H1 (cell line): ENCODE results near the gene PSMB3. TPM values are rescaled to one million over a fixed set of nuclear protein-coding genes. Genes with fewer than 3 reads are reported as not detected.
A peak's percentile ranks its signal among the peaks of the same experiment; 100 is the strongest.

ENCODE experiments used
- CTCF ChIA-PET: fragments of 300-600 bp; sonication (Branson Sonifier 250); formaldehyde crosslinking; loops from one replicate; lab custom pipeline; 2021; ENCODE audit not compliant: partially characterized antibody; lab: Charles Lee
- POLR2A ChIA-PET: fragments of 300-600 bp; sonication (Branson Sonifier 250); formaldehyde crosslinking; loops from one replicate; lab custom pipeline; 2021; ENCODE audit warnings: inconsistent platforms; ENCODE audit not compliant: partially characterized antibody; lab: Charles Lee
- DNase-seq, 2 experiments: peaks; one replicate each; pipeline versions ENCODE4 v3.0.0 to v3.0.0-alpha.2; 2010 to 2022; ENCODE audit warnings: low spot score in 2 of 2, low read depth in 1 of 2, mixed read lengths in 1 of 2
- FAIRE-seq: peaks from 2 replicates; lab custom pipeline; 2011; peaks lifted over from hg19 to GRCh38; lab: Jason Lieb, UNC
- H2AFZ ChIP-seq: 2 replicates; pipeline ENCODE4 v1.8.1; 2012; ENCODE audit warnings: low read length, inconsistent platforms
- H2AK5ac ChIP-seq: 2 replicates; pipeline ENCODE4 v1.6.1; 2013; ENCODE audit warnings: low read depth, low read length
- H2BK120ac ChIP-seq: replicated peaks from 2 replicates; pipeline ENCODE3; 2013; ENCODE audit warnings: low read depth, low read length, inconsistent platforms
- H2BK12ac ChIP-seq: 2 replicates; pipeline ENCODE4 v1.6.1; 2013; ENCODE audit warnings: low read depth, low read length
- H2BK15ac ChIP-seq: 2 replicates; pipeline ENCODE4 v1.6.1; 2013; ENCODE audit warnings: low read length
- H2BK20ac ChIP-seq: 2 replicates; pipeline ENCODE4 v1.6.1; 2013; ENCODE audit warnings: low read length
- H2BK5ac ChIP-seq: 2 replicates; pipeline ENCODE4 v1.6.1; 2013; ENCODE audit warnings: low read depth, low read length
- H3K14ac ChIP-seq: 2 replicates; pipeline ENCODE4 v1.6.1; 2013; ENCODE audit warnings: inconsistent platforms; ENCODE audit not compliant: insufficient read length
- H3K18ac ChIP-seq: 2 replicates; pipeline ENCODE4 v1.6.1; 2013; ENCODE audit warnings: low read length; ENCODE audit errors: extremely low read depth
- H3K23ac ChIP-seq: 2 replicates; pipeline ENCODE4 v1.6.1; 2013; ENCODE audit warnings: inconsistent platforms; ENCODE audit not compliant: insufficient read length
- H3K23me2 ChIP-seq: 2 replicates; pipeline ENCODE4 v1.6.1; 2013; ENCODE audit warnings: low read depth, low read length
- H3K27ac ChIP-seq: 2 replicates; pipeline ENCODE4 v1.6.1; 2011; ENCODE audit warnings: low read depth, low read length, inconsistent platforms
- H3K27me3 ChIP-seq, 4 experiments: replicated peaks in 1 of 4; 1 replicate in 1 of 4; 2 replicates in 3 of 4; pipeline versions ENCODE4 v1.6.1 to v1.8.1; 2011 to 2013; ENCODE audit warnings: low read length in 3 of 4, mild to moderate bottlenecking in 3 of 4, inconsistent platforms in 2 of 4, mixed read lengths in 2 of 4, moderate library complexity in 1 of 4; ENCODE audit not compliant: control insufficient read depth in 3 of 4, insufficient read depth in 3 of 4; ENCODE audit errors: extremely low read depth in 1 of 4
- H3K36me3 ChIP-seq, 4 experiments: 2 replicates each; pipeline versions ENCODE4 v1.6.1 to v1.8.1; 2011 to 2013; ENCODE audit warnings: mild to moderate bottlenecking in 4 of 4, low read length in 3 of 4, moderate library complexity in 2 of 4, control low read depth in 1 of 4, inconsistent platforms in 1 of 4; ENCODE audit not compliant: insufficient read depth in 4 of 4, control insufficient read depth in 2 of 4
- H3K4ac ChIP-seq: replicated peaks from 2 replicates; pipeline ENCODE3; 2013; ENCODE audit warnings: low read length, low read depth, mixed read lengths, inconsistent platforms; ENCODE audit not compliant: insufficient read length
- H3K4me1 ChIP-seq, 4 experiments: replicated peaks in 1 of 4; 1 replicate in 1 of 4; 2 replicates in 3 of 4; pipeline versions ENCODE4 v1.6.1 to v1.8.1; 2011 to 2013; ENCODE audit warnings: low read length in 3 of 4, inconsistent platforms in 2 of 4, mixed read lengths in 1 of 4; ENCODE audit not compliant: insufficient read depth in 4 of 4, control insufficient read depth in 3 of 4
- H3K4me2 ChIP-seq, 2 experiments: 2 replicates each; pipeline versions ENCODE4 v1.6.1 to v1.8.1; 2011 to 2013; ENCODE audit warnings: low read depth in 2 of 2, low read length in 2 of 2, control low read depth in 1 of 2, inconsistent platforms in 1 of 2, mild to moderate bottlenecking in 1 of 2; ENCODE audit not compliant: insufficient read depth in 1 of 2
- H3K4me3 ChIP-seq, 4 experiments: fragments of 200-600, 300-600 bp in 1 of 4; sonication (generic), shearing (Covaris generic), sonication (Bioruptor Twin) in 1 of 4; 2 replicates each; pipeline versions ENCODE4 v1.5.1 to v1.8.1; 2011 to 2016; ENCODE audit warnings: low read length in 4 of 4, low read depth in 3 of 4, control low read depth in 2 of 4, inconsistent platforms in 2 of 4, mild to moderate bottlenecking in 2 of 4, mixed read lengths in 1 of 4, moderate library complexity in 1 of 4; ENCODE audit not compliant: insufficient read depth in 2 of 4; ENCODE audit errors: extremely low read depth in 1 of 4
- H3K56ac ChIP-seq: replicated peaks from 2 replicates; pipeline ENCODE3; 2013; ENCODE audit warnings: low read depth, mild to moderate bottlenecking, mixed read lengths, low read length, inconsistent platforms; ENCODE audit not compliant: insufficient read length
- H3K79me1 ChIP-seq: 2 replicates; pipeline ENCODE4 v1.6.1; 2013; ENCODE audit warnings: low read depth, low read length, control low read depth
- H3K79me2 ChIP-seq, 2 experiments: 2 replicates each; pipeline versions ENCODE4 v1.6.1 to v1.8.1; 2012 to 2013; ENCODE audit warnings: low read length in 2 of 2, mild to moderate bottlenecking in 2 of 2, inconsistent platforms in 1 of 2; ENCODE audit not compliant: insufficient read depth in 2 of 2, control insufficient read depth in 1 of 2
- H3K9ac ChIP-seq, 4 experiments: replicated peaks in 1 of 4; 1 replicate in 1 of 4; 2 replicates in 3 of 4; pipeline versions ENCODE4 v1.6.1 to v1.8.1; 2011 to 2013; ENCODE audit warnings: low read depth in 3 of 4, low read length in 3 of 4, control low read depth in 2 of 4, mild to moderate bottlenecking in 2 of 4, moderate library complexity in 2 of 4, inconsistent platforms in 1 of 4; ENCODE audit errors: extremely low read depth in 1 of 4
- H3K9me3 ChIP-seq, 2 experiments: 2 replicates each; pipeline versions ENCODE4 v1.6.1 to v1.8.1; 2012 to 2013; ENCODE audit warnings: mild to moderate bottlenecking in 2 of 2, moderate library complexity in 2 of 2, control low read depth in 1 of 2, inconsistent platforms in 1 of 2, low read depth in 1 of 2, low read length in 1 of 2, mixed read lengths in 1 of 2; ENCODE audit not compliant: insufficient read depth in 2 of 2
- H4K20me1 ChIP-seq, 2 experiments: replicated peaks in 1 of 2; 2 replicates each; pipeline versions ENCODE3 to v1.8.1; 2011 to 2013; ENCODE audit warnings: inconsistent platforms in 2 of 2, low read length in 2 of 2, mild to moderate bottlenecking in 1 of 2; ENCODE audit not compliant: insufficient read depth in 2 of 2, control insufficient read depth in 1 of 2
- H4K5ac ChIP-seq: 2 replicates; pipeline ENCODE4 v1.6.1; 2013; ENCODE audit warnings: low read length, low read depth, mixed read lengths, inconsistent platforms; ENCODE audit not compliant: insufficient read length
- H4K8ac ChIP-seq: 2 replicates; pipeline ENCODE4 v1.8.0; 2013; ENCODE audit warnings: mild to moderate bottlenecking, moderate library complexity, low read length, inconsistent platforms; ENCODE audit not compliant: insufficient read depth; ENCODE audit errors: extremely low read depth
- H4K91ac ChIP-seq: replicated peaks from 2 replicates; pipeline ENCODE3; 2013; ENCODE audit warnings: low read length, mixed read lengths, inconsistent platforms; ENCODE audit not compliant: insufficient read length
- RAD21 ChIP-seq, 2 experiments: IDR thresholded peaks in 1 of 2; conservative IDR thresholded peaks in 1 of 2; 2 replicates each; pipeline ENCODE4 v1.6.1; 2011; ENCODE audit warnings: low read depth in 2 of 2, low read length in 2 of 2, improper control_type of control experiment in 1 of 2, inconsistent platforms in 1 of 2, mild to moderate bottlenecking in 1 of 2, moderate library complexity in 1 of 2
- SUZ12 ChIP-seq: fragments of 200-600 bp; sonication (generic); IDR thresholded peaks from 2 replicates; pipeline ENCODE4 v1.6.1; 2012; ENCODE audit warnings: mild to moderate bottlenecking, inconsistent platforms, low read length, moderate library complexity, mixed read lengths
- WGBS, 2 experiments: shearing (Covaris generic) in 1 of 2; methylation state at CpG; one replicate each; pipeline versions ENCODE4 v1.1.6 to v1.1.7; 2013 to 2015; ENCODE audit warnings: low lambda C conversion rate in 2 of 2, mixed read lengths in 2 of 2, inconsistent platforms in 1 of 2, low coverage in 1 of 2, missing lambda C conversion rate in 1 of 2; ENCODE audit not compliant: insufficient replicate concordance in 2 of 2, insufficient coverage in 1 of 2, insufficient read length in 1 of 2; ENCODE audit errors: extremely low coverage in 1 of 2, missing lambda C conversion rate in 1 of 2; 5-methylcytosine and 5-hydroxymethylcytosine counted together
- polyA plus RNA-seq, 7 experiments: library from polyadenylated mRNA; depleted of rRNA in 3 of 7; stranded (reverse) in 5 of 7; unstranded in 2 of 7; fragments of >200 nt in 5 of 7; fragments of 200-250 nt in 2 of 7; gene quantifications; 1 replicate in 5 of 7; 2 replicates in 1 of 7; 4 replicates in 1 of 7; pipeline versions ENCODE4 v1.2.1 to v1.2.3, GENCODE V29; 2011 to 2013; ENCODE audit warnings: missing spikeins in 2 of 7, mixed read lengths in 2 of 7
- total RNA-seq: library from RNA; stranded (reverse); fragmentation: NEBNext Ultra II Directional; extraction: Animal tissue kit (Norgen Biotek cat#: 25700); gene quantifications from 2 replicates; pipeline ENCODE4 v1.2.1, GENCODE V29; 2021
- TF ChIP-seq, protein P1 (sequence below), 3 experiments: IDR thresholded peaks; 1 replicate in 2 of 3; 2 replicates in 1 of 3; pipeline versions ENCODE4 v1.5.1 to v1.6.1; 2011; ENCODE audit warnings: low read length in 3 of 3, mild to moderate bottlenecking in 3 of 3, inconsistent platforms in 2 of 3, low read depth in 1 of 3, moderate library complexity in 1 of 3; ENCODE audit not compliant: insufficient read depth in 1 of 3; ENCODE audit errors: control extremely low read depth in 1 of 3

PSMB3 gene
- total and polyA plus RNA-seq, 2 of the 8 experiments (the other 6 are each of a cell fraction or from before 2014, with no cell fraction given): 291 to 914 TPM

DNA sequence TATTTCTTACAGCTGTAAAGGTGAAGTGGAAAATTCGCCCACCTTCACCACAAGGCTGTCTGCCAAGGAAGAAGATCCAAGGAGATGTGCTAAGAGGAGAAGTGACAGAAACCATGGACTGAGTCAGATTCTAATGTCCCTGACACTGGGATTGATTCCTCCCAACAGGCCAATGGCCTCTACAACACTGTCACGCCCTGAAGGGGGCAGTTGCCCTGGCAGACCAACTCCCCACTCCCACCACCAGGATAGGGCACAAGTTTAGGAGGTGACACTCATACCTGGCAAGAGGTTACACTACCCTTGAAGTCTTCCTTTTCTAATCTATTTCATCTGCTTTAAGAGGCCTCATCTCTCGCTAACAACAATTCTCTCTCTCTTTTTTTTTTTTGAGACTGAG is 30.7 kb downstream of the PSMB3 start:
- Histone ChIP-seq H2AK5ac (no peak overlapping the region), H3K4ac (no peak overlapping the region), H3K9ac (no peak overlapping the region; a peak in 1 of 7 replicates), H3K27ac (no peak overlapping the region), H2BK12ac (no peak overlapping the region), H3K27me3 (no peaks in the 10 kb centered on the region), H2BK15ac (no peak overlapping the region), H3K4me3 (no peak overlapping the region), H3K4me1 (no peaks in the 10 kb centered on the region), H4K5ac (no peak overlapping the region), H3K23ac (no peak overlapping the region), H3K18ac (no peak overlapping the region), H4K8ac (no peak overlapping the region), H3K9me3 (no peaks in the 10 kb centered on the region), H3K56ac (no peak overlapping the region), H2AFZ (no peak overlapping the region), H4K91ac (no peak overlapping the region), H2BK20ac (no peak overlapping the region), H3K23me2 (no peaks in the 10 kb centered on the region), H3K79me2 (no peaks in the 10 kb centered on the region), H3K79me1 (no peaks in the 10 kb centered on the region; the same call in 1 of the 2 replicates), H2BK120ac (no peak overlapping the region), H4K20me1 (peaks cover 0 to 12% of the 10 kb centered on the region in 2 experiments), H3K14ac (no peak overlapping the region), H2BK5ac (no peak overlapping the region), H3K36me3 (peaks cover 17 to 78% (median 61%) of the 10 kb centered on the region in 4 experiments; a peak in 7 of 8 replicates), H3K4me2 (no peak overlapping the region)
- ChIA-PET CTCF (interaction anchor here (0.7 kb wide), 1 partner anchor 269 kb away, joined by 3 read pairs; no protein-coding TSS in a partner anchor), POLR2A (no interaction called here)
- DNase-seq (no peak), FAIRE-seq (no peak)
- 94% methylated on average over 3 of the region's 3 CpGs; no CpG with 5 or more reads in 1 of the 2 experiments for WGBS, 2 experiments
- 0 out of 4 replicates have a peak, but pooled peaks of 1 of the 2 experiments have one; percentile 4 for TF ChIP-seq RAD21 (IDR thresholded peaks at IDR 0.05 in 1 of 2, conservative IDR thresholded peaks at IDR 0.05 in 1 of 2; ENCODE audit: low read depth in 2 of 2, low read length in 2 of 2)
- no peak for TF ChIP-seq SUZ12
- TF ChIP-seq, protein P1, sequence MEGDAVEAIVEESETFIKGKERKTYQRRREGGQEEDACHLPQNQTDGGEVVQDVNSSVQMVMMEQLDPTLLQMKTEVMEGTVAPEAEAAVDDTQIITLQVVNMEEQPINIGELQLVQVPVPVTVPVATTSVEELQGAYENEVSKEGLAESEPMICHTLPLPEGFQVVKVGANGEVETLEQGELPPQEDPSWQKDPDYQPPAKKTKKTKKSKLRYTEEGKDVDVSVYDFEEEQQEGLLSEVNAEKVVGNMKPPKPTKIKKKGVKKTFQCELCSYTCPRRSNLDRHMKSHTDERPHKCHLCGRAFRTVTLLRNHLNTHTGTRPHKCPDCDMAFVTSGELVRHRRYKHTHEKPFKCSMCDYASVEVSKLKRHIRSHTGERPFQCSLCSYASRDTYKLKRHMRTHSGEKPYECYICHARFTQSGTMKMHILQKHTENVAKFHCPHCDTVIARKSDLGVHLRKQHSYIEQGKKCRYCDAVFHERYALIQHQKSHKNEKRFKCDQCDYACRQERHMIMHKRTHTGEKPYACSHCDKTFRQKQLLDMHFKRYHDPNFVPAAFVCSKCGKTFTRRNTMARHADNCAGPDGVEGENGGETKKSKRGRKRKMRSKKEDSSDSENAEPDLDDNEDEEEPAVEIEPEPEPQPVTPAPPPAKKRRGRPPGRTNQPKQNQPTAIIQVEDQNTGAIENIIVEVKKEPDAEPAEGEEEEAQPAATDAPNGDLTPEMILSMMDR (IDR thresholded peaks at IDR 0.05; ENCODE audit: control extremely low read depth in 1 of 3, insufficient read depth in 1 of 3, low read depth in 1 of 3, low read length in 3 of 3): peak in 2 of 3 experiments; percentile 27 to 32; a peak in 3 of 4 replicates
